Fibroblast of peridontal ligament (primary cell): Measurements from ENCODE around the gene ZFP57.

Source experiments
- DNase-seq: peaks from one replicate; pipeline ENCODE4 v3.0.0-alpha.2; 2010; ENCODE audit errors: extremely low read depth

The ZFP57 gene

GRCh38 chr6:29655658-29656057 is 25.3 kb downstream of the ZFP57 start:
- no peak for DNase-seq

- DNase-seq = peak; percentile 80
Measured at GRCh38 chr6:29653452-29654038, 27.4 kb downstream of the ZFP57 start.

GRCh38 chr6:29652198-29652584 is 28.8 kb downstream of the ZFP57 start:
- DNase-seq = no peak

GRCh38 chr6:29651413-29652197 is 29.3 kb downstream of the ZFP57 start:
- peak; percentile 54 for DNase-seq

GRCh38 chr6:29649701-29650673 is 31.0 kb downstream of the ZFP57 start:
- DNase-seq = peak; percentile 98

- peak; percentile 63 for DNase-seq
Measured at GRCh38 chr6:29647927-29648642, 32.9 kb downstream of the ZFP57 start.

GRCh38 chr6:29641430-29642148 is 39.4 kb downstream of the ZFP57 start:
- no peak for DNase-seq

- DNase-seq = no peak
Measured at GRCh38 chr6:29637247-29637646, 43.7 kb downstream of the ZFP57 start.

- peak; percentile 17 for DNase-seq
Measured at GRCh38 chr6:29633534-29633905, 47.4 kb downstream of the ZFP57 start.

- DNase-seq = peak; percentile 80
Measured at GRCh38 chr6:29632789-29633533, 48.0 kb downstream of the ZFP57 start, which contains the start of gene GABBR1. Gene GABBR1, minus strand, starts transcription at chr6:29633183. Its CDS starts 798 bp downstream, at chr6:29632385.

GRCh38 chr6:29631860-29632731 is 48.9 kb downstream of the ZFP57 start:
- peak; percentile 46 for DNase-seq

- no peak for DNase-seq
Measured at GRCh38 chr6:29631209-29631810, 49.6 kb downstream of the ZFP57 start.

GRCh38 chr6:29630315-29630714 is 50.6 kb downstream of the ZFP57 start:
- DNase-seq = no peak

- DNase-seq = no peak
Measured at GRCh38 chr6:29629571-29629970, 51.4 kb downstream of the ZFP57 start.

- peak; percentile 55 for DNase-seq
Measured at GRCh38 chr6:29628419-29629281, 52.3 kb downstream of the ZFP57 start.

- DNase-seq = peak; percentile 75
Measured at GRCh38 chr6:29627755-29628418, 53.1 kb downstream of the ZFP57 start.
